ENCODE data around the gene MS4A4A. TPM values are rescaled to one million over a fixed set of nuclear protein-coding genes. Genes with fewer than 3 reads are reported as not detected.

The MS4A4A gene
- total and polyA plus RNA-seq, 2 of the 13 experiments (the other 11 are each of a cell fraction or from before 2014, with no cell fraction given): not detected

DNA sequence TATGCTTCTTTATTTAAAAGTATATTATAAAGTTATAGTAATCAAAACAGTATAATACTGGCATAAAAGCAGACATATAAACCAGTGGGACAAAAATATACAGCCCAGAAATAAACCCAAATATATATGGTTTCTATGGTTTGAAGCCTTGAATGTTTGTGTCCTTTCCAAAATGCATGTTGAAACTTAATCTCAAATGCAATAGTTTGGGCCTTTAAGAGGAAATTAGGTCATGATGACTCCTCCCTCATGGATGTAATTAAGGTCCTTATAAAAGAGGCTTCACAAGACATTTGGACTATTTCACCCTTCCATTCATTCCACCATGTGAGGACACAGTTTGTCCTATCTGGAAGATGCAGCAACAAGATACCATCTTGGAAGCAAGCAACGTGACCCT, 46.5 kb downstream of the MS4A4A start, which contains the start of gene MS4A6E:
TSS of gene MS4A6E (plus strand) at position 301 of the 400 bp plus-strand sequence. CDS start 7,641 bp downstream, outside the sequence.
- ChIA-PET CTCF (ENCODE audit: low intra/inter-chr PET ratio, low total read pairs) (no interaction called here), POLR2A (no interaction called here)
- no peak within 1 kb of the TSS for H3K4me3 ChIP-seq (replicated peaks in 1 of 3; ENCODE audit: insufficient read depth in 1 of 3, low read depth in 2 of 3, low read length in 3 of 3)
- WGBS (ENCODE audit: low lambda C conversion rate): 0% methylated on average over 1 of the region's 1 CpG
- H3K4me2 ChIP-seq (ENCODE audit: low read depth, low read length): no peak within 1 kb of the TSS
- no peaks in the 10 kb centered on the region for H3K27me3 ChIP-seq (ENCODE audit: control insufficient read depth in 1 of 2, insufficient read depth in 2 of 2, low read length in 2 of 2)
- H3K4me1 ChIP-seq (ENCODE audit: insufficient read depth, low read length): no peaks in the 10 kb centered on the region
- BruUV-seq (replicated peaks): no TSS peak
- no peak within 1 kb of the TSS for H3K9ac ChIP-seq (ENCODE audit: insufficient read depth, low read depth, low read length)
- in situ Hi-C loops (cut with HindIII; ENCODE audit: extremely low pct_ligation_motif_present, low pct_unique_long_range_greater_than_20kb) (loop anchor here (25.0 kb wide), 1 partner anchor 160 kb away; the partner anchor contains the start of gene MS4A12), intact Hi-C loops (cut with micrococcal nuclease; ENCODE audit: unreplicated experiment) (no loop called here)
- no peak within 1 kb of the TSS for H2AFZ ChIP-seq (ENCODE audit: low read length)
- H4K20me1 ChIP-seq (ENCODE audit: insufficient read depth, low read length): no peaks in the 10 kb centered on the region
- H3K27ac ChIP-seq (ENCODE audit: extremely low read length, insufficient read depth, low read length): no peak within 1 kb of the TSS
- H3K9me3 ChIP-seq (ENCODE audit: low read length): no peaks in the 10 kb centered on the region
- ATAC-seq (no peak), FAIRE-seq (no peak), DNase-seq (ENCODE audit: low spot score) (no peak)
- H3K36me3 ChIP-seq (replicated peaks in 1 of 2; ENCODE audit: control insufficient read depth in 1 of 2, insufficient read depth in 2 of 2, low read length in 2 of 2): no peaks in the 10 kb centered on the region
- H3K79me2 ChIP-seq (ENCODE audit: insufficient read depth, low read length): no peaks in the 10 kb centered on the region
- no peak for TF ChIP-seq GTF2F1 (IDR thresholded peaks at IDR 0.05; ENCODE audit: low read length)
- no peak for TF ChIP-seq NFYB (CRISPR knock-in tag; IDR thresholded peaks at IDR 0.05)
- TF ChIP-seq SALL2 (CRISPR knock-in tag; IDR thresholded peaks at IDR 0.05): no peak
- TF ChIP-seq HNF1B (CRISPR knock-in tag; IDR thresholded peaks at IDR 0.05): no peak
- TF ChIP-seq, protein P1, sequence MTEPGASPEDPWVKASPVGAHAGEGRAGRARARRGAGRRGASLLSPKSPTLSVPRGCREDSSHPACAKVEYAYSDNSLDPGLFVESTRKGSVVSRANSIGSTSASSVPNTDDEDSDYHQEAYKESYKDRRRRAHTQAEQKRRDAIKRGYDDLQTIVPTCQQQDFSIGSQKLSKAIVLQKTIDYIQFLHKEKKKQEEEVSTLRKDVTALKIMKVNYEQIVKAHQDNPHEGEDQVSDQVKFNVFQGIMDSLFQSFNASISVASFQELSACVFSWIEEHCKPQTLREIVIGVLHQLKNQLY (CRISPR knock-in tag; IDR thresholded peaks at IDR 0.05): no peak
- TF ChIP-seq, protein P2, sequence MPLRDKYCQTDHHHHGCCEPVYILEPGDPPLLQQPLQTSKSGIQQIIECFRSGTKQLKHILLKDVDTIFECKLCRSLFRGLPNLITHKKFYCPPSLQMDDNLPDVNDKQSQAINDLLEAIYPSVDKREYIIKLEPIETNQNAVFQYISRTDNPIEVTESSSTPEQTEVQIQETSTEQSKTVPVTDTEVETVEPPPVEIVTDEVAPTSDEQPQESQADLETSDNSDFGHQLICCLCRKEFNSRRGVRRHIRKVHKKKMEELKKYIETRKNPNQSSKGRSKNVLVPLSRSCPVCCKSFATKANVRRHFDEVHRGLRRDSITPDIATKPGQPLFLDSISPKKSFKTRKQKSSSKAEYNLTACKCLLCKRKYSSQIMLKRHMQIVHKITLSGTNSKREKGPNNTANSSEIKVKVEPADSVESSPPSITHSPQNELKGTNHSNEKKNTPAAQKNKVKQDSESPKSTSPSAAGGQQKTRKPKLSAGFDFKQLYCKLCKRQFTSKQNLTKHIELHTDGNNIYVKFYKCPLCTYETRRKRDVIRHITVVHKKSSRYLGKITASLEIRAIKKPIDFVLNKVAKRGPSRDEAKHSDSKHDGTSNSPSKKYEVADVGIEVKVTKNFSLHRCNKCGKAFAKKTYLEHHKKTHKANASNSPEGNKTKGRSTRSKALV (CRISPR knock-in tag; IDR thresholded peaks at IDR 0.05): no peak
- no peak for TF ChIP-seq ATF3 (CRISPR knock-in tag; IDR thresholded peaks at IDR 0.05)
- TF ChIP-seq, protein P3, sequence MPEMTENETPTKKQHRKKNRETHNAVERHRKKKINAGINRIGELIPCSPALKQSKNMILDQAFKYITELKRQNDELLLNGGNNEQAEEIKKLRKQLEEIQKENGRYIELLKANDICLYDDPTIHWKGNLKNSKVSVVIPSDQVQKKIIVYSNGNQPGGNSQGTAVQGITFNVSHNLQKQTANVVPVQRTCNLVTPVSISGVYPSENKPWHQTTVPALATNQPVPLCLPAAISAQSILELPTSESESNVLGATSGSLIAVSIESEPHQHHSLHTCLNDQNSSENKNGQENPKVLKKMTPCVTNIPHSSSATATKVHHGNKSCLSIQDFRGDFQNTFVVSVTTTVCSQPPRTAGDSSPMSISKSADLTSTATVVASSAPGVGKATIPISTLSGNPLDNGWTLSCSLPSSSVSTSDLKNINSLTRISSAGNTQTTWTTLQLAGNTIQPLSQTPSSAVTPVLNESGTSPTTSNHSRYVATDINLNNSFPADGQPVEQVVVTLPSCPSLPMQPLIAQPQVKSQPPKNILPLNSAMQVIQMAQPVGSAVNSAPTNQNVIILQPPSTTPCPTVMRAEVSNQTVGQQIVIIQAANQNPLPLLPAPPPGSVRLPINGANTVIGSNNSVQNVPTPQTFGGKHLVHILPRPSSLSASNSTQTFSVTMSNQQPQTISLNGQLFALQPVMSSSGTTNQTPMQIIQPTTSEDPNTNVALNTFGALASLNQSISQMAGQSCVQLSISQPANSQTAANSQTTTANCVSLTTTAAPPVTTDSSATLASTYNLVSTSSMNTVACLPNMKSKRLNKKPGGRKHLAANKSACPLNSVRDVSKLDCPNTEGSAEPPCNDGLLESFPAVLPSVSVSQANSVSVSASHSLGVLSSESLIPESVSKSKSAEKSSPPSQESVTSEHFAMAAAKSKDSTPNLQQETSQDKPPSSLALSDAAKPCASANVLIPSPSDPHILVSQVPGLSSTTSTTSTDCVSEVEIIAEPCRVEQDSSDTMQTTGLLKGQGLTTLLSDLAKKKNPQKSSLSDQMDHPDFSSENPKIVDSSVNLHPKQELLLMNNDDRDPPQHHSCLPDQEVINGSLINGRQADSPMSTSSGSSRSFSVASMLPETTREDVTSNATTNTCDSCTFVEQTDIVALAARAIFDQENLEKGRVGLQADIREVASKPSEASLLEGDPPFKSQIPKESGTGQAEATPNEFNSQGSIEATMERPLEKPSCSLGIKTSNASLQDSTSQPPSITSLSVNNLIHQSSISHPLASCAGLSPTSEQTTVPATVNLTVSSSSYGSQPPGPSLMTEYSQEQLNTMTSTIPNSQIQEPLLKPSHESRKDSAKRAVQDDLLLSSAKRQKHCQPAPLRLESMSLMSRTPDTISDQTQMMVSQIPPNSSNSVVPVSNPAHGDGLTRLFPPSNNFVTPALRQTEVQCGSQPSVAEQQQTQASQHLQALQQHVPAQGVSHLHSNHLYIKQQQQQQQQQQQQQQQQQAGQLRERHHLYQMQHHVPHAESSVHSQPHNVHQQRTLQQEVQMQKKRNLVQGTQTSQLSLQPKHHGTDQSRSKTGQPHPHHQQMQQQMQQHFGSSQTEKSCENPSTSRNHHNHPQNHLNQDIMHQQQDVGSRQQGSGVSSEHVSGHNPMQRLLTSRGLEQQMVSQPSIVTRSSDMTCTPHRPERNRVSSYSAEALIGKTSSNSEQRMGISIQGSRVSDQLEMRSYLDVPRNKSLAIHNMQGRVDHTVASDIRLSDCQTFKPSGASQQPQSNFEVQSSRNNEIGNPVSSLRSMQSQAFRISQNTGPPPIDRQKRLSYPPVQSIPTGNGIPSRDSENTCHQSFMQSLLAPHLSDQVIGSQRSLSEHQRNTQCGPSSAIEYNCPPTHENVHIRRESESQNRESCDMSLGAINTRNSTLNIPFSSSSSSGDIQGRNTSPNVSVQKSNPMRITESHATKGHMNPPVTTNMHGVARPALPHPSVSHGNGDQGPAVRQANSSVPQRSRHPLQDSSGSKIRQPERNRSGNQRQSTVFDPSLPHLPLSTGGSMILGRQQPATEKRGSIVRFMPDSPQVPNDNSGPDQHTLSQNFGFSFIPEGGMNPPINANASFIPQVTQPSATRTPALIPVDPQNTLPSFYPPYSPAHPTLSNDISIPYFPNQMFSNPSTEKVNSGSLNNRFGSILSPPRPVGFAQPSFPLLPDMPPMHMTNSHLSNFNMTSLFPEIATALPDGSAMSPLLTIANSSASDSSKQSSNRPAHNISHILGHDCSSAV (CRISPR knock-in tag; IDR thresholded peaks at IDR 0.05; ENCODE audit: borderline replicate concordance): no peak

Data from HepG2 (cell line).